ENCODE measurements around the gene KIF20B. TPM values are rescaled to one million over a fixed set of nuclear protein-coding genes. Genes with fewer than 3 reads are reported as not detected.
"Not testable (repeated sequence)": the region's sequence is repeated elsewhere in the genome, so short reads cannot be mapped to it uniquely, and the experiment has no call there.

The KIF20B gene
- total RNA-seq, 1 experiment from 2014 or later: 59.1 TPM

GRCh38 chr10:89815049-89815853 is 113.9 kb downstream of the KIF20B start:
- WGBS (ENCODE audit: extremely low coverage, insufficient read length, low lambda C conversion rate): no CpG with 5 or more reads among the region's 5 CpGs
- H3K27me3 Mint-ChIP-seq (ENCODE audit: low read depth): no peaks in the 10 kb centered on the region
- Histone ChIP-seq H2AK5ac (ENCODE audit: insufficient read length, low read length) (no peak overlapping the region), H3T11ph (ENCODE audit: low read length) (no peak overlapping the region), H3K14ac (ENCODE audit: insufficient read depth, low read length) (no peak overlapping the region), H3K18ac (ENCODE audit: insufficient read length, low read depth, low read length) (no peak overlapping the region), H3K4me2 (ENCODE audit: insufficient read depth, insufficient read length, low read length) (no peak overlapping the region), H3K79me1 (ENCODE audit: insufficient read depth, low read depth, low read length, poor library complexity, severe bottlenecking) (no peaks in the 10 kb centered on the region), H2BK5ac (ENCODE audit: insufficient read length, low read length) (no peak overlapping the region), H4K20me1 (ENCODE audit: control insufficient read depth, insufficient read depth, insufficient read length) (no peaks in the 10 kb centered on the region), H2BK12ac (ENCODE audit: insufficient read length, low read depth, low read length) (no peak overlapping the region), H3K23me2 (ENCODE audit: insufficient read length, low read depth, low read length, poor library complexity, severe bottlenecking) (no peaks in the 10 kb centered on the region), H3K79me2 (ENCODE audit: insufficient read depth, low read length) (no peaks in the 10 kb centered on the region), H3K56ac (ENCODE audit: insufficient read length, low read depth, low read length) (no peak overlapping the region), H3K4me1 (ENCODE audit: insufficient read depth, low read length) (no peaks in the 10 kb centered on the region), H2BK120ac (ENCODE audit: low read depth, low read length, poor library complexity, severe bottlenecking) (no peak overlapping the region), H3K4ac (ENCODE audit: low read depth, low read length) (no peak overlapping the region), H2BK20ac (ENCODE audit: low read depth, low read length, poor library complexity, severe bottlenecking) (no peak overlapping the region), H3K27ac (ENCODE audit: insufficient read length, low read depth, low read length) (no peak overlapping the region), H4K8ac (replicated peaks; ENCODE audit: insufficient read length, low read depth, low read length) (no peak overlapping the region), H3K23ac (ENCODE audit: insufficient read length, low read depth, low read length) (no peak overlapping the region), H3K27me3 (ENCODE audit: insufficient read depth, low read length) (no peaks in the 10 kb centered on the region), H4K91ac (ENCODE audit: insufficient read length, low read depth, low read length) (no peak overlapping the region), H2AFZ (ENCODE audit: low read length) (no peak overlapping the region), H4K5ac (ENCODE audit: insufficient read length, low read depth, low read length) (no peak overlapping the region), H3K9me3 (ENCODE audit: control insufficient read depth, low read depth, low read length) (peaks cover 5% of the 10 kb centered on the region), H2BK15ac (ENCODE audit: low read depth, low read length) (no peak overlapping the region), H3K9ac (ENCODE audit: extremely low read depth, insufficient read length, low read length) (no peak overlapping the region)
- no peak overlapping the region for H3K4me3 Mint-ChIP-seq
- peaks cover 6 to 7% of the 10 kb centered on the region in 2 experiments; a peak in 3 of 4 replicates for H3K4me1 Mint-ChIP-seq
- peaks cover 29 to 31% of the 10 kb centered on the region in 2 experiments for H3K9me3 Mint-ChIP-seq
- no peak for TF ChIP-seq CTCF (conservative IDR thresholded peaks at IDR 0.05)
- peaks cover 19 to 32% (median 24%) of the 10 kb centered on the region in 3 experiments for H3K36me3 Mint-ChIP-seq (ENCODE audit: insufficient read depth in 1 of 3, low read depth in 3 of 3)
- no peak for DNase-seq
- H3K27ac Mint-ChIP-seq: no peak overlapping the region

- H3K27me3 Mint-ChIP-seq (ENCODE audit: low read depth); H3K79me1 ChIP-seq (ENCODE audit: insufficient read depth, low read depth, low read length, poor library complexity, severe bottlenecking); H2AFZ ChIP-seq (ENCODE audit: low read length); H4K91ac ChIP-seq (ENCODE audit: insufficient read length, low read depth, low read length); H4K5ac ChIP-seq (ENCODE audit: insufficient read length, low read depth, low read length); H2BK15ac ChIP-seq (ENCODE audit: low read depth, low read length); H3K18ac ChIP-seq (ENCODE audit: insufficient read length, low read depth, low read length); H3K9ac ChIP-seq (ENCODE audit: extremely low read depth, insufficient read length, low read length); H3K23me2 ChIP-seq (ENCODE audit: insufficient read length, low read depth, low read length, poor library complexity, severe bottlenecking); H3K79me2 ChIP-seq (ENCODE audit: insufficient read depth, low read length); H3K4me1 Mint-ChIP-seq; H3K23ac ChIP-seq (ENCODE audit: insufficient read length, low read depth, low read length); H4K20me1 ChIP-seq (ENCODE audit: control insufficient read depth, insufficient read depth, insufficient read length); DNase-seq; H3K4me2 ChIP-seq (ENCODE audit: insufficient read depth, insufficient read length, low read length); H3K4me3 Mint-ChIP-seq; H2AK5ac ChIP-seq (ENCODE audit: insufficient read length, low read length); H3K56ac ChIP-seq (ENCODE audit: insufficient read length, low read depth, low read length); H4K8ac ChIP-seq (replicated peaks; ENCODE audit: insufficient read length, low read depth, low read length); H3K4me1 ChIP-seq (ENCODE audit: insufficient read depth, low read length); H2BK5ac ChIP-seq (ENCODE audit: insufficient read length, low read length); H3K27ac ChIP-seq (ENCODE audit: insufficient read length, low read depth, low read length); H3K9me3 ChIP-seq (ENCODE audit: control insufficient read depth, low read depth, low read length); H3K14ac ChIP-seq (ENCODE audit: insufficient read depth, low read length); H3K27ac Mint-ChIP-seq; H3T11ph ChIP-seq (ENCODE audit: low read length); H3K27me3 ChIP-seq (ENCODE audit: insufficient read depth, low read length); H2BK120ac ChIP-seq (ENCODE audit: low read depth, low read length, poor library complexity, severe bottlenecking); H2BK20ac ChIP-seq (ENCODE audit: low read depth, low read length, poor library complexity, severe bottlenecking); H2BK12ac ChIP-seq (ENCODE audit: insufficient read length, low read depth, low read length); H3K4ac ChIP-seq (ENCODE audit: low read depth, low read length): not testable (repeated sequence)
- H3K36me3 Mint-ChIP-seq (ENCODE audit: insufficient read depth in 1 of 3, low read depth in 3 of 3): peaks cover 19 to 32% (median 24%) of the 10 kb centered on the region in 3 experiments
- H3K9me3 Mint-ChIP-seq: peaks cover 29 to 33% of the 10 kb centered on the region in 2 experiments
- no CpG with 5 or more reads among the region's 3 CpGs for WGBS (ENCODE audit: extremely low coverage, insufficient read length, low lambda C conversion rate)
Measured at GRCh38 chr10:89819008-89819407, 117.6 kb downstream of the KIF20B start.
